HEK293 (cell line): ENCODE measurements around the gene CCL19.

Source experiments
- CTCF ChIA-PET: fragments of 350-600 bp; formaldehyde crosslinking; extraction: SDS; loops from one replicate; lab custom pipeline; 2021; ENCODE audit warnings: antibody characterized with exemption; lab: Yijun Ruan, JAX
- POLR2A ChIA-PET: fragments of 300-600 bp; formaldehyde crosslinking; extraction: SDS; loops from one replicate; lab custom pipeline; 2020; ENCODE audit warnings: antibody characterized with exemption, inconsistent platforms; lab: Yijun Ruan, JAX
- H3K27ac ChIP-seq: fragments of 200-500 bp; sonication (Bioruptor generic); 2 replicates; pipeline ENCODE4 v1.5.1; 2014; ENCODE audit warnings: low read depth, low read length, control low read depth, inconsistent platforms; ENCODE audit errors: extremely low read depth
- H3K36me3 ChIP-seq, 2 experiments: fragments of 200-500 bp in 1 of 2; sonication (Bioruptor generic) in 1 of 2; 1 replicate in 1 of 2; 2 replicates in 1 of 2; pipeline ENCODE4 v1.5.1; 2014 to 2017; ENCODE audit warnings: inconsistent platforms in 2 of 2, low read length in 2 of 2; ENCODE audit not compliant: control insufficient read depth in 2 of 2, insufficient read depth in 1 of 2
- H3K4me1 ChIP-seq: fragments of 200-500 bp; sonication (Bioruptor generic); 2 replicates; pipeline ENCODE4 v1.5.1; 2014; ENCODE audit warnings: mild to moderate bottlenecking, low read length, inconsistent platforms; ENCODE audit not compliant: control insufficient read depth, insufficient read depth
- H3K4me3 ChIP-seq: 2 replicates; pipeline ENCODE4 v1.5.1; 2011; ENCODE audit warnings: low read depth, mild to moderate bottlenecking, control low read depth, low read length, moderate library complexity
- H3K9me3 ChIP-seq: fragments of 200-500 bp; sonication (Bioruptor generic); 2 replicates; pipeline ENCODE4 v1.5.1; 2014; ENCODE audit warnings: low read depth, low read length, inconsistent platforms; ENCODE audit not compliant: control insufficient read depth, insufficient read depth
- BCL11B ChIP-seq: fragments of 450-650 bp; formaldehyde crosslinking; IDR thresholded peaks from 2 replicates; pipeline ENCODE4 v1.5.1; 2016; ENCODE audit warnings: low read depth, missing biosample characterization, missing genetic modification characterization
- EGR2 ChIP-seq: fragments of 450-650 bp; formaldehyde crosslinking; IDR thresholded peaks from 2 replicates; pipeline ENCODE4 v1.5.1; 2016; ENCODE audit warnings: low read depth, missing biosample characterization, missing genetic modification characterization
- GLI2 ChIP-seq: fragments of 450-650 bp; formaldehyde crosslinking; IDR thresholded peaks from 2 replicates; pipeline ENCODE4; 2017; ENCODE audit warnings: missing biosample characterization, missing genetic modification characterization, low read depth, borderline replicate concordance
- SALL2 ChIP-seq: fragments of 450-650 bp; formaldehyde crosslinking; IDR thresholded peaks from 2 replicates; pipeline ENCODE4 v1.5.0; 2017; ENCODE audit warnings: missing biosample characterization, mild to moderate bottlenecking, missing genetic modification characterization, borderline replicate concordance
- ZBTB8A ChIP-seq: fragments of 450-650 bp; formaldehyde crosslinking; IDR thresholded peaks from 2 replicates; pipeline ENCODE4 v1.5.1; 2016; ENCODE audit warnings: missing biosample characterization, missing genetic modification characterization
- ZFP69B ChIP-seq: fragments of 450-650 bp; formaldehyde crosslinking; IDR thresholded peaks from 2 replicates; pipeline ENCODE4 v1.5.1; 2016; ENCODE audit warnings: missing biosample characterization, missing genetic modification characterization
- ZNF114 ChIP-seq: fragments of 450-650 bp; formaldehyde crosslinking; IDR thresholded peaks from 2 replicates; pipeline ENCODE4 v1.5.0; 2017; ENCODE audit warnings: missing biosample characterization, missing genetic modification characterization
- ZNF146 ChIP-seq: fragments of 450-650 bp; formaldehyde crosslinking; IDR thresholded peaks from 2 replicates; pipeline ENCODE4 v1.5.1; 2016; ENCODE audit warnings: missing biosample characterization, missing genetic modification characterization
- ZNF174 ChIP-seq: fragments of 450-650 bp; formaldehyde crosslinking; IDR thresholded peaks from 2 replicates; pipeline ENCODE4 v1.5.0; 2017; ENCODE audit warnings: missing biosample characterization, mild to moderate bottlenecking, missing genetic modification characterization
- ZNF302 ChIP-seq: fragments of 450-650 bp; formaldehyde crosslinking; IDR thresholded peaks from 2 replicates; pipeline ENCODE4 v1.5.1; 2016; ENCODE audit warnings: missing biosample characterization, missing genetic modification characterization, low read depth
- ZNF350 ChIP-seq: fragments of 450-650 bp; formaldehyde crosslinking; IDR thresholded peaks from 2 replicates; pipeline ENCODE4 v1.5.0; 2017; ENCODE audit warnings: missing biosample characterization, mild to moderate bottlenecking, missing genetic modification characterization
- ZNF514 ChIP-seq: fragments of 450-650 bp; formaldehyde crosslinking; IDR thresholded peaks from 2 replicates; pipeline ENCODE4 v1.5.1; 2016; ENCODE audit warnings: missing biosample characterization, missing genetic modification characterization
- ZNF544 ChIP-seq: fragments of 450-650 bp; formaldehyde crosslinking; IDR thresholded peaks from 2 replicates; pipeline ENCODE4 v1.5.0; 2017; ENCODE audit warnings: missing biosample characterization, missing genetic modification characterization
- ZNF549 ChIP-seq: fragments of 450-650 bp; IDR thresholded peaks from 2 replicates; pipeline ENCODE4 v1.5.1; 2018; ENCODE audit warnings: missing biosample characterization, missing genetic modification characterization, mild to moderate bottlenecking, inconsistent platforms, moderate library complexity
- ZNF677 ChIP-seq: fragments of 450-650 bp; IDR thresholded peaks from 2 replicates; pipeline ENCODE4 v1.5.0; 2018; ENCODE audit warnings: missing biosample characterization, mild to moderate bottlenecking, missing genetic modification characterization, moderate library complexity
- ZNF768 ChIP-seq: fragments of 450-650 bp; formaldehyde crosslinking; IDR thresholded peaks from 2 replicates; pipeline ENCODE4 v1.5.1; 2018; ENCODE audit warnings: missing biosample characterization, mild to moderate bottlenecking, missing genetic modification characterization
- ZNF791 ChIP-seq: fragments of 450-650 bp; formaldehyde crosslinking; IDR thresholded peaks from 2 replicates; pipeline ENCODE4 v1.5.1; 2016; ENCODE audit warnings: missing biosample characterization, missing genetic modification characterization
- ZNF837 ChIP-seq: fragments of 450-650 bp; formaldehyde crosslinking; IDR thresholded peaks from 2 replicates; pipeline ENCODE4 v1.5.1; 2016; ENCODE audit warnings: missing biosample characterization, missing genetic modification characterization
- TF ChIP-seq, protein P1 (sequence below): fragments of 450-650 bp; formaldehyde crosslinking; IDR thresholded peaks from 2 replicates; pipeline ENCODE4 v1.5.1; 2016; ENCODE audit warnings: missing biosample characterization, missing genetic modification characterization
- TF ChIP-seq, protein P2 (sequence below): fragments of 450-650 bp; formaldehyde crosslinking; IDR thresholded peaks from 2 replicates; pipeline ENCODE4 v1.5.1; 2017; ENCODE audit warnings: missing biosample characterization, mild to moderate bottlenecking, missing genetic modification characterization, moderate library complexity
- TF ChIP-seq, protein P3 (sequence below): fragments of 450-650 bp; formaldehyde crosslinking; IDR thresholded peaks from 2 replicates; pipeline ENCODE4 v1.5.1; 2016; ENCODE audit warnings: missing biosample characterization, missing genetic modification characterization
- TF ChIP-seq, protein P4 (sequence below): fragments of 450-650 bp; formaldehyde crosslinking; IDR thresholded peaks from 2 replicates; pipeline ENCODE4 v1.5.1; 2016; ENCODE audit warnings: missing biosample characterization, missing genetic modification characterization, borderline replicate concordance
- TF ChIP-seq, protein P5 (sequence below): fragments of 450-650 bp; formaldehyde crosslinking; IDR thresholded peaks from 2 replicates; pipeline ENCODE4 v1.5.1; 2016; ENCODE audit warnings: missing biosample characterization, missing genetic modification characterization
- TF ChIP-seq, protein P6 (sequence below): fragments of 450-650 bp; formaldehyde crosslinking; IDR thresholded peaks from 2 replicates; pipeline ENCODE4 v1.5.1; 2016; ENCODE audit warnings: missing biosample characterization, missing genetic modification characterization

Gene CCL19

DNA sequence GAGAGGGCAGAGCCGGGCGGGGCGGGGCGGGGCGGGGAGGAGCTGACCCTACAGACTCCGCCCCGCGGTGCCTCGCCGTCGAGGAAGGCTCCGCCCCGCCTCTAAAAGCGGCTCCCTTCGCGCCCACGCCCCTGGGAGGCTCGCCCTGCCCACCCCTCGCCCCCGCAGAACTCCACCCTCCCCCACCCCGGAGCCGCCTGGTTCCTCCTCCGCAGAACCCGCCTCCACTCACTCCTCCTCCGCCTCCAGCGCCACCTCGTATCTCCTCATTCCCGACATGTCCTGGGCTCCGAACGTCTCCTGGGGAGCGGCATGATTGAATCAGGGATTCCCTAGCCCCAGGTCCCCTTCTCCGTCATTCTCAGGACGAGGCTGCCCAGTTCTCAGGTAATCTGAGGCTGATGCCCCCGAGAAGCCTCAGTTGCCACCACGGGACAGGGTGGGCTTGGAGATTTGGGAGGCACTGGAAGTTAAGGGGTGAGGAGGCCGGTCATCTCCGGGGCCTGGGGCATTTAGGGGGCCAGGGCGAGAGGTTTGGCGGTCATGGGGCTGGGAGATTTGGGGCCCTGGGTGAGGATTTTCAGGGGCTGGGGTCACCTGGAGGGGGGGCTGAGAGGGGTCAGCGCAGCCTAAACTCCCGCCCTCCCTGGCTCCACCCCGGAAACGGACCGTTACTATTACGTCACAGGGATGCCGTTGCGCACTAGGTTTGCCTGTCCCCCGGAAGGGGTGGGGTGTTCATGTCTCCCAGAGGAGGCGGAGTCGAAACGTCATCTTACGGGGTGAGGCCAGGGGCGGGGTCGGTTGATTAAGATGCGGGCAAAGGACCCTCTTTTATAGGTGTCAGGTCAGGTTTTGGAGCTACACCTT, 25.5 kb downstream of the CCL19 start:
- Histone ChIP-seq H3K9me3 (no peaks in the 10 kb centered on the region), H3K4me3 (peak overlapping the region; percentile 74), H3K27ac (peak overlapping the region; percentile 87), H3K36me3 (peaks cover 0 to 26% of the 10 kb centered on the region in 2 experiments; a peak in 1 of 3 replicates), H3K4me1 (peaks cover 5% of the 10 kb centered on the region; the same call in 1 of the 2 replicates)
- ChIA-PET CTCF (interaction anchor here (0.5 to 2.2 kb wide), 5 partner anchors 31 to 907 kb away, joined by 3 to 8 read pairs (median 5); no protein-coding TSS in a partner anchor), POLR2A (interaction anchor here (0.7 to 1.6 kb wide), 9 partner anchors 9 to 786 kb away, joined by 3 to 14 read pairs (median 4); partner anchors contain the start of genes GALT, IL11RA and SIGMAR1)
- TF ChIP-seq, protein P1, sequence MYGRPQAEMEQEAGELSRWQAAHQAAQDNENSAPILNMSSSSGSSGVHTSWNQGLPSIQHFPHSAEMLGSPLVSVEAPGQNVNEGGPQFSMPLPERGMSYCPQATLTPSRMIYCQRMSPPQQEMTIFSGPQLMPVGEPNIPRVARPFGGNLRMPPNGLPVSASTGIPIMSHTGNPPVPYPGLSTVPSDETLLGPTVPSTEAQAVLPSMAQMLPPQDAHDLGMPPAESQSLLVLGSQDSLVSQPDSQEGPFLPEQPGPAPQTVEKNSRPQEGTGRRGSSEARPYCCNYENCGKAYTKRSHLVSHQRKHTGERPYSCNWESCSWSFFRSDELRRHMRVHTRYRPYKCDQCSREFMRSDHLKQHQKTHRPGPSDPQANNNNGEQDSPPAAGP (tag by site-specific recombination): no peak
- TF ChIP-seq ZNF549 (tag by site-specific recombination) (no peak), ZNF174 (tag by site-specific recombination) (no peak), ZNF302 (tag by site-specific recombination) (no peak), ZNF514 (tag by site-specific recombination) (no peak), ZNF544 (tag by site-specific recombination) (no peak), BCL11B (tag by site-specific recombination) (0 out of 2 replicates have a peak, but pooled peaks have one; percentile 43), ZNF677 (tag by site-specific recombination) (no peak), ZNF837 (tag by site-specific recombination) (no peak), SALL2 (tag by site-specific recombination) (no peak), ZNF791 (no peak), ZNF350 (tag by site-specific recombination) (no peak), ZNF768 (no peak), ZNF114 (tag by site-specific recombination) (no peak), ZBTB8A (no peak), GLI2 (no peak), ZFP69B (tag by site-specific recombination) (no peak), EGR2 (tag by site-specific recombination) (peak; percentile 90), ZNF146 (tag by site-specific recombination) (no peak)
- TF ChIP-seq, protein P2, sequence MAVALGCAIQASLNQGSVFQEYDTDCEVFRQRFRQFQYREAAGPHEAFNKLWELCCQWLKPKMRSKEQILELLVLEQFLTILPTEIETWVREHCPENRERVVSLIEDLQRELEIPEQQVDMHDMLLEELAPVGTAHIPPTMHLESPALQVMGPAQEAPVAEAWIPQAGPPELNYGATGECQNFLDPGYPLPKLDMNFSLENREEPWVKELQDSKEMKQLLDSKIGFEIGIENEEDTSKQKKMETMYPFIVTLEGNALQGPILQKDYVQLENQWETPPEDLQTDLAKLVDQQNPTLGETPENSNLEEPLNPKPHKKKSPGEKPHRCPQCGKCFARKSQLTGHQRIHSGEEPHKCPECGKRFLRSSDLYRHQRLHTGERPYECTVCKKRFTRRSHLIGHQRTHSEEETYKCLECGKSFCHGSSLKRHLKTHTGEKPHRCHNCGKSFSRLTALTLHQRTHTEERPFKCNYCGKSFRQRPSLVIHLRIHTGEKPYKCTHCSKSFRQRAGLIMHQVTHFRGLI (tag by site-specific recombination): no peak
- TF ChIP-seq, protein P3, sequence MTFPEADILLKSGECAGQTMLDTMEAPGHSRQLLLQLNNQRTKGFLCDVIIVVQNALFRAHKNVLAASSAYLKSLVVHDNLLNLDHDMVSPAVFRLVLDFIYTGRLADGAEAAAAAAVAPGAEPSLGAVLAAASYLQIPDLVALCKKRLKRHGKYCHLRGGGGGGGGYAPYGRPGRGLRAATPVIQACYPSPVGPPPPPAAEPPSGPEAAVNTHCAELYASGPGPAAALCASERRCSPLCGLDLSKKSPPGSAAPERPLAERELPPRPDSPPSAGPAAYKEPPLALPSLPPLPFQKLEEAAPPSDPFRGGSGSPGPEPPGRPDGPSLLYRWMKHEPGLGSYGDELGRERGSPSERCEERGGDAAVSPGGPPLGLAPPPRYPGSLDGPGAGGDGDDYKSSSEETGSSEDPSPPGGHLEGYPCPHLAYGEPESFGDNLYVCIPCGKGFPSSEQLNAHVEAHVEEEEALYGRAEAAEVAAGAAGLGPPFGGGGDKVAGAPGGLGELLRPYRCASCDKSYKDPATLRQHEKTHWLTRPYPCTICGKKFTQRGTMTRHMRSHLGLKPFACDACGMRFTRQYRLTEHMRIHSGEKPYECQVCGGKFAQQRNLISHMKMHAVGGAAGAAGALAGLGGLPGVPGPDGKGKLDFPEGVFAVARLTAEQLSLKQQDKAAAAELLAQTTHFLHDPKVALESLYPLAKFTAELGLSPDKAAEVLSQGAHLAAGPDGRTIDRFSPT: no peak
- TF ChIP-seq, protein P4, sequence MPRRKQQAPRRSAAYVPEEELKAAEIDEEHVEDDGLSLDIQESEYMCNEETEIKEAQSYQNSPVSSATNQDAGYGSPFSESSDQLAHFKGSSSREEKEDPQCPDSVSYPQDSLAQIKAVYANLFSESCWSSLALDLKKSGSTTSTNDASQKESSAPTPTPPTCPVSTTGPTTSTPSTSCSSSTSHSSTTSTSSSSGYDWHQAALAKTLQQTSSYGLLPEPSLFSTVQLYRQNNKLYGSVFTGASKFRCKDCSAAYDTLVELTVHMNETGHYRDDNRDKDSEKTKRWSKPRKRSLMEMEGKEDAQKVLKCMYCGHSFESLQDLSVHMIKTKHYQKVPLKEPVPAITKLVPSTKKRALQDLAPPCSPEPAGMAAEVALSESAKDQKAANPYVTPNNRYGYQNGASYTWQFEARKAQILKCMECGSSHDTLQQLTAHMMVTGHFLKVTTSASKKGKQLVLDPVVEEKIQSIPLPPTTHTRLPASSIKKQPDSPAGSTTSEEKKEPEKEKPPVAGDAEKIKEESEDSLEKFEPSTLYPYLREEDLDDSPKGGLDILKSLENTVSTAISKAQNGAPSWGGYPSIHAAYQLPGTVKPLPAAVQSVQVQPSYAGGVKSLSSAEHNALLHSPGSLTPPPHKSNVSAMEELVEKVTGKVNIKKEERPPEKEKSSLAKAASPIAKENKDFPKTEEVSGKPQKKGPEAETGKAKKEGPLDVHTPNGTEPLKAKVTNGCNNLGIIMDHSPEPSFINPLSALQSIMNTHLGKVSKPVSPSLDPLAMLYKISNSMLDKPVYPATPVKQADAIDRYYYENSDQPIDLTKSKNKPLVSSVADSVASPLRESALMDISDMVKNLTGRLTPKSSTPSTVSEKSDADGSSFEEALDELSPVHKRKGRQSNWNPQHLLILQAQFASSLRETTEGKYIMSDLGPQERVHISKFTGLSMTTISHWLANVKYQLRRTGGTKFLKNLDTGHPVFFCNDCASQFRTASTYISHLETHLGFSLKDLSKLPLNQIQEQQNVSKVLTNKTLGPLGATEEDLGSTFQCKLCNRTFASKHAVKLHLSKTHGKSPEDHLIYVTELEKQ (tag by site-specific recombination): 0 out of 2 replicates have a peak, but pooled peaks have one; percentile 18
- TF ChIP-seq, protein P5, sequence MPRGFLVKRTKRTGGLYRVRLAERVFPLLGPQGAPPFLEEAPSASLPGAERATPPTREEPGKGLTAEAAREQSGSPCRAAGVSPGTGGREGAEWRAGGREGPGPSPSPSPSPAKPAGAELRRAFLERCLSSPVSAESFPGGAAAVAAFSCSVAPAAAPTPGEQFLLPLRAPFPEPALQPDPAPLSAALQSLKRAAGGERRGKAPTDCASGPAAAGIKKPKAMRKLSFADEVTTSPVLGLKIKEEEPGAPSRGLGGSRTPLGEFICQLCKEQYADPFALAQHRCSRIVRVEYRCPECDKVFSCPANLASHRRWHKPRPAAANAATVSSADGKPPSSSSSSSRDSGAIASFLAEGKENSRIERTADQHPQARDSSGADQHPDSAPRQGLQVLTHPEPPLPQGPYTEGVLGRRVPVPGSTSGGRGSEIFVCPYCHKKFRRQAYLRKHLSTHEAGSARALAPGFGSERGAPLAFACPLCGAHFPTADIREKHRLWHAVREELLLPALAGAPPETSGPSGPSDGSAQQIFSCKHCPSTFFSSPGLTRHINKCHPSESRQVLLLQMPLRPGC: no peak
- TF ChIP-seq, protein P6, sequence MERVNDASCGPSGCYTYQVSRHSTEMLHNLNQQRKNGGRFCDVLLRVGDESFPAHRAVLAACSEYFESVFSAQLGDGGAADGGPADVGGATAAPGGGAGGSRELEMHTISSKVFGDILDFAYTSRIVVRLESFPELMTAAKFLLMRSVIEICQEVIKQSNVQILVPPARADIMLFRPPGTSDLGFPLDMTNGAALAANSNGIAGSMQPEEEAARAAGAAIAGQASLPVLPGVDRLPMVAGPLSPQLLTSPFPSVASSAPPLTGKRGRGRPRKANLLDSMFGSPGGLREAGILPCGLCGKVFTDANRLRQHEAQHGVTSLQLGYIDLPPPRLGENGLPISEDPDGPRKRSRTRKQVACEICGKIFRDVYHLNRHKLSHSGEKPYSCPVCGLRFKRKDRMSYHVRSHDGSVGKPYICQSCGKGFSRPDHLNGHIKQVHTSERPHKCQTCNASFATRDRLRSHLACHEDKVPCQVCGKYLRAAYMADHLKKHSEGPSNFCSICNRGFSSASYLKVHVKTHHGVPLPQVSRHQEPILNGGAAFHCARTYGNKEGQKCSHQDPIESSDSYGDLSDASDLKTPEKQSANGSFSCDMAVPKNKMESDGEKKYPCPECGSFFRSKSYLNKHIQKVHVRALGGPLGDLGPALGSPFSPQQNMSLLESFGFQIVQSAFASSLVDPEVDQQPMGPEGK (tag by site-specific recombination): 0 out of 2 replicates have a peak, but pooled peaks have one; percentile 59
